Stimulated activated CD8-positive, alpha-beta memory T cell treated with anti-CD3 and anti-CD28 coated beads, Interleukin-4, amount 100 ng/mL, for 4 hours (primary cell): ENCODE data around the gene TRABD2B.

Experiments
- DNase-seq, 2 donors: peaks; one replicate each; pipeline ENCODE4 v3.0.0-alpha.2; 2020; ENCODE audit warnings: low read depth in 2 of 2, low spot score in 1 of 2

Gene TRABD2B

GRCh38 chr1:48022306-48022705, 25.1 kb upstream of the TRABD2B start:
- DNase-seq: no peak

DNA sequence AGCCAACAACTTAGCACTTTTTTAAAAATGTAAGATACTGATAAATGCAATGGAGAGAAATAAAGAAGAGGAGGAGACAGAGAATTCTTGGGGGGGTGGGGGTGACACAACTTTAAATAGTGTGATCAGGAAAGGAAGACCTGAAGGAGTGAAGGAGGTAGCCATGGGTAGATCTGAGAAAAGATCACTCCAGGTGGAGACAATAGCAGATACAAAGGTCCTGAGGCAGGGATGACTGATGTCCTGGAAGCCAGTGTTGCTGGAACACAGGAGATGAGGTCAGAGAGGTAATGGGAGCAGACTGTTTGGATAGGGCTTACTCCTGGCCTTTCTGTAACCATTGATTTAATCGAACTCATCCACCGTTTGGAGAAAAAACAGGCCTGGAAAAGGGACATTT, 24.6 kb upstream of the TRABD2B start:
- no peak for DNase-seq

- no peak for DNase-seq
These were observed 22.6 kb upstream of the TRABD2B start for GRCh38 chr1:48019714-48020315.

GRCh38 chr1:48018799-48019198, 21.6 kb upstream of the TRABD2B start:
- no peak for DNase-seq

DNA sequence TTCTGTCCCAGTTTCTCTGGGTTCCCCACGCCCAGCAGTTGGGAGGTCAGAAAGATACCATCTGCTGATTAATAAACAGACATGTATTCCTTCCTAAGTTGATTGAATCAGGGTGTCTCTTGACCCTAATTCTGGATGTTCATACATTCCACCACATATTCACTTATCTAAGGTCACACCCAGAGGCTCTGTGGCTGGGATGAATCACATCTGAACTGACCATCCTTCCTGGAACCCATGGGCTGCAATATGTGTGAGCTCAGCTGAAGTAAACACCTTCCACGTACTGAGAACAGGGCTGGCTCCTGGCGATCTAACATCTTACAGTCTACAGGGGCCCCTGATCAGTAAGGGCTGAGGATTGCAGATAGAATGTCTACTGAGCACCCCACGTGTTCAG, 20.5 kb upstream of the TRABD2B start:
- no peak for DNase-seq

- DNase-seq: no peak
These were observed 19.3 kb upstream of the TRABD2B start for GRCh38 chr1:48016515-48016914.

DNA sequence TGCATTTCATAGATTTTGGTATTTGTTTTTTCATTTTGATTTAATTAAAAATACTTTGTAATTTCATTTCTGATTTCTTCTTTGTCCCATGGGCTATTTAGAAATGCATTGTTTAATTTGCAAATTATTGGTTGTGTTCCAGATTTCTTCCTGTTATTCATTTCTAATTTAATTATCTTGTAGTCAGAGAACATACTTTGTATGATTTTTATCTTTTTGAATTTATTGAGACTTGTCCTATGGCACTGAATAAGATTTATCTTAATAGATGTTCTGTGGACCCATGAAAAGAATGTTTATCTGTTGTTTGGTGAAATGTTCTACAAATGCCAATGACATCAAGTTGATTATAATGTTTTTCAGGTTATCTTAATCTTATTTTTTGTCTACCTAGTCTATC, 16.1 kb upstream of the TRABD2B start:
- DNase-seq: no peak

GRCh38 chr1:48007047-48007446, 9.9 kb upstream of the TRABD2B start:
- DNase-seq: no peak

DNA sequence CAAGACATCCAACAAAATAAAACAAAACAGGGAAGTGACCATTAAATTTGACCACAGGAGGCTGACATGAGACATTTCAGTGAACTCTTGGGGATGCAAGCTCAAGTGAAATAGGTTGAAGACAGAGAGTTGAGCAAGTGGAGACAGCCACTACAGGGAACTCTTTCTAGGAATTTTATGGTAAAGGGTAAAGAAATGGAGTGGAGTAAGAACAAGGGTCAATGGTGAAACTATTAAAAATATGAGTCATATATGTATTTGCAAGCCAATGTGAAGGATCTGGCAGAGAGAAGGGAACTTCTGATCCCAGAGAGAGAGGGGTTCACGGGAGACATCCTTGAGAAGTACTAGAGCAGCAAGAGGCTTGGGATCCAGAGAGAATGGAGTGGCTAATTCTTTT, 9.1 kb upstream of the TRABD2B start:
- no peak for DNase-seq

- DNase-seq: no peak
These were observed 8.3 kb upstream of the TRABD2B start for GRCh38 chr1:48005253-48006117.

GRCh38 chr1:48003741-48004531, 6.8 kb upstream of the TRABD2B start:
- no peak for DNase-seq

GRCh38 chr1:48002142-48002541, 5.0 kb upstream of the TRABD2B start:
- DNase-seq: no peak

- no peak for DNase-seq
These were observed 4.5 kb upstream of the TRABD2B start for GRCh38 chr1:48001696-48002095.

GRCh38 chr1:48000883-48001282, 3.7 kb upstream of the TRABD2B start:
- no peak for DNase-seq

DNA sequence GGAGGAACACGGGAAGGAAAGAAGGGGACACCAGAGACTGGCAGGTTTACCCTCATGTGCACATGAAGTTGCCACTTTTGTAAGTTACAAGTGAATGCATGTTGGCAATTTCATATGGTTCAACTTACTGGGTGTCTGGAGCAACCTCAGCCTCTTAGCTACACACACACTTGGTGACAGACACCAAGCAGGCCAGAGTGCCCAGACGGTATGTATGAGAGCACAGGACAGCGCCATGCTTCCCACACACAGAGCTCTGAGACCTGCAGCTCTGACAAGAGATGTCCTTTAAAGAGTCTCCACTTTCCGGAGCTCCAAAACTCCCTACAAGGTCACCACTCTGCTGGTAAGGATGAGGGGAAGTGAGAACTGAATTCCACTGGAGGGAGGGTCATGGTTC, 1.9 kb upstream of the TRABD2B start:
- DNase-seq: no peak

- DNase-seq: no peak
These were observed 1.3 kb upstream of the TRABD2B start for GRCh38 chr1:47998396-47998990.

DNA sequence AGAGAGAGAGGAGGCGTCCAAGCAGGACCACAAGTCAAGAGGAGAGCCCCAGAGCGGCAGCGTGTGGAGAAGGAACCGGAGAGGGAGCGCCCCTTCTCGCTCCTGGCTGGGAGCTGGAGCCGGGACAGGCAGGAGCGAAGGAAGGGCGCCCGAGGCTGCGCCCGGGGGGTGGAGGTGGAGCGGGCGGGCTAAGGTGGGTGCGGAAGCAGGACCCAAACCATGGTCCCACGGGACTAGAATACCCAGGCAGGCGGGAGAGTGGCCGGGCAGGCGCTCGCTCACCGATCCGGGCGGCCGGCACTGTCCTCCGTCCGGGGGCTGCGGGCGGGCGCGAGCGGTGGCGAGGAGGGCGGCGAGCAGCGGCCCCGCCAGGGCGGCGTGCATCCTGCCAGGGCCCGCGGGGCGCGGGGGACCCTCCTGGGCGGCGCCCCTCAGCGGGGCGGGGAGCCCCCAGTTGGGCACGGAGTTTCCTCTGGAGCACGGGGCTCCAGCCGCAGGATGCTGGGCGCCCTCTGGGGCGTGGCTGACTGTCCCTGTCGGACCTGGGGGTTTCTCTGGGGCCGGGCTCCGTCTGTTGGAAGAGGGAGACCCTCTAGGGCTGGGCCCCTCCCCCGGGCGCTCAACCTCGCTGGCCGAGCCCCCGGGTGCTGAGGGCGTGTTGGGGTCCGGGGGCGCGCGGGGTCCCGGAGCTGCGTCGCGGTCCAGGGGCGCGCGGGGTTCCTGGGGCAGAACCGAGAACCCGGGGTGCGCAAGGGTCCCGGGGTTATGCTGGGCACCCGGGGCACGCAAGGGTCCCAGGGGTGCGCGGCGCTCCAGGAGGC, 569 bp downstream of the TRABD2B start:
- DNase-seq: no peak

- DNase-seq: no peak
These were observed 1.2 kb downstream of the TRABD2B start for GRCh38 chr1:47996060-47996405.

GRCh38 chr1:47995306-47996050, 1.7 kb downstream of the TRABD2B start:
- no peak for DNase-seq
